Central memory CD8-positive, alpha-beta T cell (primary cell): ENCODE results near the gene LAMA3.

Source experiments
- ATAC-seq: fragments of 150-1000 bp; cut with Tn5 transposase; replicated peaks from 2 replicates; pipeline ENCODE4 v1.10.0; 2022; ENCODE audit warnings: mild to moderate bottlenecking, moderate FRiP score, moderate number of reproducible peaks; ENCODE audit not compliant: poor library complexity, severe bottlenecking; ENCODE audit errors: extremely low read depth
- DNase-seq, 2 donors: peaks; one replicate each; pipeline ENCODE4 v3.0.0; 2021; ENCODE audit warnings: low spot score in 2 of 2
- H3K27ac Mint-ChIP-seq: one replicate; pipeline ENCODE4 v1.8.0; 2022; ENCODE audit warnings: low read depth, mild to moderate bottlenecking, moderate library complexity, mixed read lengths
- H3K27me3 Mint-ChIP-seq: one replicate; pipeline ENCODE4 v1.8.0; 2022; ENCODE audit warnings: mixed read lengths
- H3K36me3 Mint-ChIP-seq: one replicate; pipeline ENCODE4 v1.8.0; 2022; ENCODE audit warnings: mild to moderate bottlenecking, moderate library complexity, mixed read lengths; ENCODE audit not compliant: insufficient read depth
- H3K4me1 Mint-ChIP-seq: one replicate; pipeline ENCODE4 v1.8.0; 2022; ENCODE audit warnings: mixed read lengths
- H3K4me3 Mint-ChIP-seq: one replicate; pipeline ENCODE4 v1.8.0; 2022; ENCODE audit warnings: mild to moderate bottlenecking, moderate library complexity, mixed read lengths
- H3K9me3 Mint-ChIP-seq: one replicate; pipeline ENCODE4 v1.8.0; 2022; ENCODE audit warnings: mixed read lengths

Gene LAMA3, protein sequence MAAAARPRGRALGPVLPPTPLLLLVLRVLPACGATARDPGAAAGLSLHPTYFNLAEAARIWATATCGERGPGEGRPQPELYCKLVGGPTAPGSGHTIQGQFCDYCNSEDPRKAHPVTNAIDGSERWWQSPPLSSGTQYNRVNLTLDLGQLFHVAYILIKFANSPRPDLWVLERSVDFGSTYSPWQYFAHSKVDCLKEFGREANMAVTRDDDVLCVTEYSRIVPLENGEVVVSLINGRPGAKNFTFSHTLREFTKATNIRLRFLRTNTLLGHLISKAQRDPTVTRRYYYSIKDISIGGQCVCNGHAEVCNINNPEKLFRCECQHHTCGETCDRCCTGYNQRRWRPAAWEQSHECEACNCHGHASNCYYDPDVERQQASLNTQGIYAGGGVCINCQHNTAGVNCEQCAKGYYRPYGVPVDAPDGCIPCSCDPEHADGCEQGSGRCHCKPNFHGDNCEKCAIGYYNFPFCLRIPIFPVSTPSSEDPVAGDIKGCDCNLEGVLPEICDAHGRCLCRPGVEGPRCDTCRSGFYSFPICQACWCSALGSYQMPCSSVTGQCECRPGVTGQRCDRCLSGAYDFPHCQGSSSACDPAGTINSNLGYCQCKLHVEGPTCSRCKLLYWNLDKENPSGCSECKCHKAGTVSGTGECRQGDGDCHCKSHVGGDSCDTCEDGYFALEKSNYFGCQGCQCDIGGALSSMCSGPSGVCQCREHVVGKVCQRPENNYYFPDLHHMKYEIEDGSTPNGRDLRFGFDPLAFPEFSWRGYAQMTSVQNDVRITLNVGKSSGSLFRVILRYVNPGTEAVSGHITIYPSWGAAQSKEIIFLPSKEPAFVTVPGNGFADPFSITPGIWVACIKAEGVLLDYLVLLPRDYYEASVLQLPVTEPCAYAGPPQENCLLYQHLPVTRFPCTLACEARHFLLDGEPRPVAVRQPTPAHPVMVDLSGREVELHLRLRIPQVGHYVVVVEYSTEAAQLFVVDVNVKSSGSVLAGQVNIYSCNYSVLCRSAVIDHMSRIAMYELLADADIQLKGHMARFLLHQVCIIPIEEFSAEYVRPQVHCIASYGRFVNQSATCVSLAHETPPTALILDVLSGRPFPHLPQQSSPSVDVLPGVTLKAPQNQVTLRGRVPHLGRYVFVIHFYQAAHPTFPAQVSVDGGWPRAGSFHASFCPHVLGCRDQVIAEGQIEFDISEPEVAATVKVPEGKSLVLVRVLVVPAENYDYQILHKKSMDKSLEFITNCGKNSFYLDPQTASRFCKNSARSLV (N-terminal part only)

DNA sequence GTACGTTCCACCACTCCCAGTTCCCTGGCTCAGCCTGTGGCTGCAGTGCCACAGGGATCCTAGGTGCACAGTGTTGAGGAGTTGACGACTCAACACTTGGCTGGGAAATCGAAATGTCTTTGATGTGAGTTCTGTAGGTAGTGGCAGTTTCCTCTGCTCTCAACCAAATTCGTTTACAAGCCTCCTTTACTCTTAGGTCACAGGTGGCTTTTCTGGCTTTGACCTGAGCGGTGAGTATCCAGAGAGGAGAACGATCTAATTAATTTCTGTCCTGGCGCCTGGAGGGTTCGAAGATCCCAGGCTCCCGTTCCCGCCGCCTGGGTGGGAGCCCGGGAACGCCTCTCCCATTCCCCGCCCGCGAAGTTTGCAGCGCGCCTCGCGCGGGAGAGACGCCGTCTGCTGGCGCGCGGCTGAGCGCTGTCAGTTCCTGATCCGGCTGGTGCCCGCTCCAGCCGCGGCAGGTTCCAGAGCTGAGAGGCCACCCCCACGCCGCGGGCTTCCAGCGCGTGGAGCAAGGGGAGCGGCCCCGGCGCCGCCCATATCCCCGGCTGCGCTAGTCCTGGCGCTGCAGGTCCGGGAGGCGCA, at the start of gene LAMA3:
TSS of gene LAMA3 (plus strand) at position 423 of the 585 bp plus-strand sequence. CDS start 231 bp downstream, outside the sequence.
- peak; percentile 67 for ATAC-seq
- no peak for DNase-seq
- Mint-ChIP-seq H3K36me3 (peaks cover 3% of the 10 kb centered on the region), H3K27ac (no peak within 1 kb of the TSS), H3K27me3 (peaks cover 68% of the 10 kb centered on the region), H3K9me3 (no peaks in the 10 kb centered on the region), H3K4me1 (peaks cover 4% of the 10 kb centered on the region), H3K4me3 (peak within 1 kb of the TSS; percentile 57)

DNA sequence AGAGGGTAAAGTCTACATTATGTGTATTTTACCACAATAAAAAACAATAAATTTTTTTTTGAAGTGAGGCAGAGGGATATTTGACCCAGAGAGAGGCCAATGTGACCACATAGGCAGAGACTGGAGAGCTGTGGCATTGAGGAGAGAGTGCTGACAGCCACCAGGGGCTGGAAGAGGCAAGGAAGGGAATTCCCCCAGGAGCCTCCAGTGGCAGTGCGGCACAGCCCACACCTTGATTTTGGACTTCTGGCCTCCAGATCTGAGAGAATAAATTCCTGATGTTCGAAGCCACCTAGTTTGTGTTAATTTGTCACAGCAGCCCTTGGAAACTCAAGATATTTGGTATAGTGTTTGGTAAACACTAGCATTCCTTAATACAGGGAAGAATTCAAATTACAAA, 49.2 kb upstream of the LAMA3 start:
- no peaks in the 10 kb centered on the region for H3K36me3 Mint-ChIP-seq
- H3K27ac Mint-ChIP-seq = no peak overlapping the region
- DNase-seq (no peak), ATAC-seq (no peak)
- H3K4me1 Mint-ChIP-seq = no peaks in the 10 kb centered on the region
- H3K4me3 Mint-ChIP-seq = no peak overlapping the region
- H3K27me3 Mint-ChIP-seq = peaks cover 10% of the 10 kb centered on the region
- H3K9me3 Mint-ChIP-seq = no peaks in the 10 kb centered on the region

DNA sequence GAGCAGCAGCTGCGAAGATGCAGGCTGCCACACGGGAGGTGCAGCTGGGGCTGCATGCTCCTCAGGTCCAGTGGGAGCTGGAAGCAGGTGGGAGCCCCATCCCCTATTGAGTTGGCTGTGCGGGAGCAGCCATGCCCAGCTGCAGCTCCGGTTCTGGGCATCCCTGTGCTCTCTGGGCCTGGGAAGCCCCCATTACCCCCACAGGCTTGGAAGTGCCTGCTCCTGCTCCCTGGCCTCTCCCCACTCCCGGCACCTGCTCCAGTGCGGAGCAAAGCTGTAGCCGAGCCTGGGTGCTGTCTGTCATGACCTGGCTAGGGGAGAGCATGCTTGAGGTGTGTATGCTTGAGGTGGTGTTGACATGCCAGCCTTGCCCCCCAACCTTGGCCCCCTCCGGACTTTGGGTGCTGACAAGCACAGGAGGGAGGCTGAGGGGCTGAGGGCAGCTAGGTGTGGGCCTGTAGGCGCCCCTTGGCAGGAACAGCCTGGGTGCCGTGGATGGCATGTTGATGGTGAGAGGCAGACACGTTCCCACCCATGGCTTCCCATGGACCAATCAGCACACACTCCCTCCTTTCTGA, 48.0 kb upstream of the LAMA3 start:
- Mint-ChIP-seq H3K27me3 (no peaks in the 10 kb centered on the region), H3K36me3 (no peaks in the 10 kb centered on the region), H3K9me3 (no peaks in the 10 kb centered on the region), H3K27ac (no peak overlapping the region), H3K4me3 (no peak overlapping the region), H3K4me1 (no peaks in the 10 kb centered on the region)
- no peak for ATAC-seq
- no peak for DNase-seq

DNA sequence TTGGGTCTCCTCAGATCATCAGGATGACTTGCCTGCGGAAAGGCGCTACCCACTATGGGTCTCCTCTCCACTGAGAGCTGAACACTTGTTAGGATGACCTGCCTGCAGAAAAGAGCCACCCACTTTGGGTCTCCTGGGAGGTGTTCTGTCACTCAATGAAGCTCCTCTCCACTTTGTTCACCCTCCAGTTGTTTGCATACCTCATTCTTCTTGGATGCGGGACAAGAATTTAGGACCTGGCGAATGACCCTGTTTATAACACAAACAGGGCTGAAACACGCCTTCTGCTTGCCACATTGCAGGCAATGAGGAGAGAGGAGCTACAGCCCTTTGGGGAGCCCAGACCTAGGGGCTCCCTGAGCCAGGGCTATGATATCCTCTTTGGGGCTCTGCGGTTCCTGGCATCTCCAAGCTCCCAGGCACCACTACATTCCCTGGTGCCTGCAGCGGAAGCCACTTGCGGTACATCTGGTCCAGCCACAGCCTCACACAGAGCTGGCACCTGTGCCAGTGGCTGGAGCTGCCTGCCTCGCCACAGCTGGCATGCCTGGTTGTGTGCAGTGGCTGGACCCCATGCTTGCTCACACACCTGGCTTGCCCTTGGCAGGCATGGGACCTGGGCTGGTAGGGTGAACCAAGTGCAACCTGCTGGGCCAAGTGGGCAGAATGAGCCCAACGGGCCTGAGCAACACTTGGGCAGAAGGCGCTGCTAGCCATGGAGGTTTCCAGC, 47.2 kb upstream of the LAMA3 start:
- H3K27me3 Mint-ChIP-seq = peaks cover 4% of the 10 kb centered on the region
- ATAC-seq = no peak
- H3K27ac Mint-ChIP-seq = no peak overlapping the region
- H3K4me1 Mint-ChIP-seq = no peaks in the 10 kb centered on the region
- H3K9me3 Mint-ChIP-seq = no peaks in the 10 kb centered on the region
- DNase-seq = no peak
- no peak overlapping the region for H3K4me3 Mint-ChIP-seq
- no peaks in the 10 kb centered on the region for H3K36me3 Mint-ChIP-seq

DNA sequence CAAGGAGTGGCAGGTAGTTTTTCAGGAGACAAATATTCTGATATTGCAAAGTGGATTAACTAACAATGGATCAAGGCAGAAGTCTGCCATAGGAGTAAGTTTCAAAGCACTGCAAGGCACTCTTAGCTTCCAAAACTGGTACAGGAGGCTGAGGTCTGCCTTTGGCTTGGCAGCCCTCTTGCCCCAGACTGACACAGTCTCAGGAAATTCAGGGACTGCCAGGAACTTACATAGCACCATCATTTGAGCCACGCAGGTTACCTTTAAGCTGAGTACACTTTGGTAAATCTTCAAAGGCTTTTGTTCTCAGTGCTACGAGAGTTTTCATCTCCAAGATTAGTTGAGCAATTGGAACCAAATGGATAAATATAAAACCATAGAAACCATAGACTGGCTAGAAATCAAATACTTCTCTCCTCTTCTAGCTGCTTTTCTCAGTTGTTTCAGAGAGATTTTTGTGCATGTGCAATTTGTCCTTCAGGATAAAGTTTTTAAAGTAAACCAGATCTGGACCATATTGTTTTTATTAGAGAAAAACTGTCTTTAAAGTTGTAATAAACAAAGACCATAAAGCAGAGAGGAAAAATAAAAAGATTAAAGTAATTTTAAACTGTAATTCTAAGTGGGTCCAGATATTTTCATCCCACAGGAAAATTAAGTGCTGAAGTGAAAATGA, 45.3 kb upstream of the LAMA3 start:
- Mint-ChIP-seq H3K27ac (no peak overlapping the region), H3K36me3 (no peaks in the 10 kb centered on the region), H3K9me3 (no peaks in the 10 kb centered on the region), H3K4me1 (no peaks in the 10 kb centered on the region), H3K27me3 (peaks cover 17% of the 10 kb centered on the region), H3K4me3 (no peak overlapping the region)
- ATAC-seq (no peak), DNase-seq (no peak)

DNA sequence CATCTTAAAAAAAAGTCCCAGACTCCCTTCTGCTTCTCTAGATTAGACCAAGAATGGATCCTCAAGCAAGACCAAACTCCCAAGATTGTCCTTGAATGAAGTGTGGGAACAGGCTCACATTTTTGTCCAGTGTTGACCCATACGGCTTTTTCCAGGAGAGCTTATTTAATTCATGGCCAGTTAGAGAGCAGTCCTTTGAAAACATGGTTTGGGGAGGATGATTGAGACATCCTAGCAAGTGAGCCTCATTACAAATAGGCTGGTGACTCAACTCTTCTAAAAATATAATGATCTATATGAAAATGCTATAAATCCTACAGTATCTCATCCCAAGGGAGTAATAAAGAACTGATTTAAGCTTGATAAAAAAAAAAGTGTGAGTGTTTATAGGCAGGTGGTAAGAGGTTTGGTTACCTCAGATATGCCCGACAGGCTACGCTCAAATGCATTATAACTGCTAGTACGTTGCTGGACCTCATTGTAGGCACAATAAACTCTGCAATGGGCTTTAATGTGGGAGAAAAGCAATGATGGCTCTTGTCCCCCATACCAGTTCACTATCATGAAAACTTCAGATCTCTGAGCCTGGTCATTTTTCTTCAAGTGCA, 43.6 kb upstream of the LAMA3 start:
- no peak for DNase-seq
- H3K27me3 Mint-ChIP-seq = peaks cover 17% of the 10 kb centered on the region
- no peak overlapping the region for H3K4me3 Mint-ChIP-seq
- no peaks in the 10 kb centered on the region for H3K36me3 Mint-ChIP-seq
- H3K9me3 Mint-ChIP-seq = no peaks in the 10 kb centered on the region
- no peak for ATAC-seq
- no peaks in the 10 kb centered on the region for H3K4me1 Mint-ChIP-seq
- no peak overlapping the region for H3K27ac Mint-ChIP-seq

DNA sequence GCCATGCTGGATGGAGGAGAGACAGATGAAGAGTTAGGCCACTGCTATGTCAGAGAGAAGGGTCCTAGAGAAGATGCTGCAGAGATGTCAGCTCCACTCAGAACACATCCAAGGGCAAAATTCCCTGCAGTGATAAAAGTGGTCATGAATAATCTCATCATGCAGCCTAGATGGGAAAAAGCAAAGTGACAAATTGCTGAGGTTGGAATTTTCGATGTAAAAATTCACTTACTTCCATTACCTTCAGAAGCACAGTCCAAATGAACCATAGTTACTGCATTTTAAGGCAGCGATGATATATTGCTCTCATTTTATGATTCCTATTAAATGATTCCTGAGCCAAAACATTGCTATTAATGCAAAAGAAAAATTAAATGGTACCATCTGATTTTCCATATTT, 43.0 kb upstream of the LAMA3 start:
- Mint-ChIP-seq H3K27ac (no peak overlapping the region), H3K4me1 (no peaks in the 10 kb centered on the region), H3K4me3 (no peak overlapping the region), H3K27me3 (peaks cover 18% of the 10 kb centered on the region), H3K9me3 (no peaks in the 10 kb centered on the region), H3K36me3 (no peaks in the 10 kb centered on the region)
- no peak for DNase-seq
- ATAC-seq = no peak

DNA sequence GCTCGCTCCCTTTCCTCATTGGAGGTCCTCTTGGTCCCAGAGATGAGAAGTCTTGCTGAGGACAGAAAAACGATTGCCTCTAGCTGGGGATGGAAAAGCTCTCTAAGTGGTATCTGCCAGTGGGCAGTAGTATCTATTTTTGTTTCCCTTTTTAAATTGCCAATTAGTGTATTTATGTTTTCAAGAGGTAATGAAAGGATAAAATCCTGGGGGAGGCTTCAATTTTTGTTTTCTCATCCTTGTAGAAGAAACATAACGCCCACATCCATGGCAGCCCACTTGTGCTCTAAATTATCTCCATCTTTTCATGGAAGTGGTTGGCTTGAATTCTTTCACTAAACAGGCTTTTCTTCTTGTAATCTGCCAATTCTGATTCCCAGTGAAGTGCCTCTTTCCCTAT, 40.8 kb upstream of the LAMA3 start:
- H3K36me3 Mint-ChIP-seq = no peaks in the 10 kb centered on the region
- no peak overlapping the region for H3K4me3 Mint-ChIP-seq
- H3K4me1 Mint-ChIP-seq = no peaks in the 10 kb centered on the region
- no peaks in the 10 kb centered on the region for H3K9me3 Mint-ChIP-seq
- ATAC-seq (no peak), DNase-seq (no peak)
- H3K27ac Mint-ChIP-seq = no peak overlapping the region
- peaks cover 33% of the 10 kb centered on the region for H3K27me3 Mint-ChIP-seq

DNA sequence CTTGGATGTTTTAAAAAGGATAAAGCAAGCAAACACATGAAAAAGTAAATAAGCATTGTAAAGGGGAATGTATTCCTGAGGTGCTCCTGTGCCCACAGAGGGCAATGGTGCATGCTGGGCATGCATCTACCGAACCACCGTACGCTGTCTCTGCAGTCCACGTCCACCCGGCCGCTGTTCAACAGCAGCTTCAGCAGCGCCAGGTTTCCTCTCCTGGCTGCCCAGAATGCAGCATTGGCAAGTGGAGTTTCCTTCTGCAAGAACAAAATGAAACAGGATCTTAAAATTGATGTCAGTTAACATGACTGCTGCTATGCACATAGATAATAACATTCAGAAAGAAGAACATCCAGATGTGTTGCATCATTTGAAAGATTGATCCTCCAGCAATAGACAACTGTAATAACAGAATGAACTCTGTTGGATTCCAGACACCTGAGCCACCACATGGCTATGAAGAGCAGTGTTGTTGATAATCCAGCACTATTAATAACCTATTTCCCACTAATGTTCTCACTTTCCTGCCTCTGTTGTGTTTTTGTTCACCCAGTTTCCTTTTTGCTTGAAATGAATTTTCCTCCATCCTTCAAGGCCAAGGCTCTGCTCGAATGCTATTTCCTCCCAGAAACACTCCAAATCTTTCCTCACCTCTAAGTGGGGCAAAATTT, 40.2 kb upstream of the LAMA3 start:
- Mint-ChIP-seq H3K27ac (no peak overlapping the region), H3K27me3 (peaks cover 33% of the 10 kb centered on the region), H3K4me1 (no peaks in the 10 kb centered on the region), H3K9me3 (no peaks in the 10 kb centered on the region), H3K36me3 (no peaks in the 10 kb centered on the region), H3K4me3 (no peak overlapping the region)
- no peak for ATAC-seq
- no peak for DNase-seq

DNA sequence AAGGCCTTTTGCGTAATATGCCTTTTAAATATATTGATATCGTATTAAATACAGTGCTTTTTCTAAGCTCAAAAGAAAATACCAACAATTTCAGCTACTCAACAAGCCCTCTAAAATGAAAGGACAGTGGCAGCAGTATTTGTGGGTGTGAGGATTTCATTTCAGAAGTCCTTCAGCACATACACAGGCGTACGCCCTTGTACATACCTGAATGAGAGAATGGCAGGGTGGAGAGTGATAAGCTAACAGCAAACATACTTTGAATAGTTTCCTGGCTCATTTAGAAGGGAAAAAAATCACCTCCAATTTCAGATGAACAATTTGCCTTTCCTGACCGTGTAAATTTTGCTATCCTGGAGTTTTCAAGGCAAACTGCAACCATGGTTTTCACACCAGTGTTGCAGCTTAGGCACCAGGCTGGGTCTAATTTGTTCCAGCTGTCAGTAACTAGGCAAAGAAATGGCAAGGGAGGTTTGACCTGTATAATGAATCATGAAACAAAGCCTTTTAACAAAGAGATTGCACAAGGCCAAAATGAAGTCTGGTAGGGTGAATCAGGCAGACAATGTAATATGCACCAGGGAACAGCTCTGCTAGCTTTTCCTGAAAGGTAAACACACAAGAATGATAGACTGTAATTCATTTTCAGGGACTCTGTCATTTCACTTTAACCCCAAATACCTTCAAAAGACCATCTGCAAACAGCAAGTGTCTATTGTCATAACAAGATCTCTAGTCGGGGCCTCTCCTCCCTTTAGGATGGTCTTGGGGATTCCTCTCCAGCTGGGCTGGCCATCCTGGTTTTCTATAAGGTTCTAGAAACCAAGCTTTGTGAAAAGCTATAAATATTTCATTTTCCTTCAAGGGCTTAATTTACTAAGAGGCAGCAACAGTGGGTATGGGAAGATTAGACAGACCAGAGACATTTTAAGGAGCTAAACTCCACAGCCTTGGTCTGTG, 38.0 kb upstream of the LAMA3 start:
- no peaks in the 10 kb centered on the region for H3K9me3 Mint-ChIP-seq

More for the DNA sequence above, 38.0 kb upstream of the LAMA3 start:
- ATAC-seq (no peak), DNase-seq (no peak)
- Mint-ChIP-seq H3K27me3 (peaks cover 33% of the 10 kb centered on the region), H3K4me1 (no peaks in the 10 kb centered on the region), H3K27ac (no peak overlapping the region), H3K36me3 (no peaks in the 10 kb centered on the region), H3K4me3 (no peak overlapping the region)
